Liver (tissue), 9 donors: ENCODE data around the gene SHROOM1. TPM values are rescaled to one million over a fixed set of nuclear protein-coding genes. Genes with fewer than 3 reads are reported as not detected.

Experiments used
- DNase-seq: peaks from one replicate; pipeline ENCODE4 v3.0.0-alpha.2; 2017; ENCODE audit warnings: low spot score
- H3K27ac ChIP-seq, 2 donors: one replicate each; pipeline ENCODE4 v1.7.0; 2013; ENCODE audit warnings: inconsistent platforms in 2 of 2, low read length in 2 of 2, control low read depth in 1 of 2, low read depth in 1 of 2, mild to moderate bottlenecking in 1 of 2
- H3K27me3 ChIP-seq, 4 donors: one replicate each; pipeline versions ENCODE4 v1.6.1 to v1.7.0; 2013; ENCODE audit warnings: low read length in 3 of 4, inconsistent platforms in 1 of 4, mild to moderate bottlenecking in 1 of 4, moderate library complexity in 1 of 4; ENCODE audit not compliant: control insufficient read depth in 4 of 4, insufficient read depth in 4 of 4
- H3K36me3 ChIP-seq, 4 donors: one replicate each; pipeline versions ENCODE4 v1.6.1 to v1.7.0; 2013; ENCODE audit warnings: low read length in 3 of 4, mild to moderate bottlenecking in 3 of 4, low read depth in 1 of 4, moderate library complexity in 1 of 4; ENCODE audit not compliant: control insufficient read depth in 4 of 4, insufficient read depth in 3 of 4
- H3K4me1 ChIP-seq, 4 donors: one replicate each; pipeline versions ENCODE4 v1.6.1 to v1.7.0; 2013; ENCODE audit warnings: low read length in 3 of 4, mild to moderate bottlenecking in 3 of 4, moderate library complexity in 1 of 4; ENCODE audit not compliant: control insufficient read depth in 4 of 4, insufficient read depth in 4 of 4
- H3K4me3 ChIP-seq, 3 donors: one replicate each; pipeline versions ENCODE4 v1.6.1 to v1.7.0; 2013; ENCODE audit warnings: low read length in 3 of 3, control low read depth in 1 of 3, low read depth in 1 of 3, mild to moderate bottlenecking in 1 of 3
- H3K9ac ChIP-seq, 2 donors: one replicate each; pipeline ENCODE4 v1.7.0; 2013; ENCODE audit warnings: low read length in 2 of 2, mild to moderate bottlenecking in 2 of 2, moderate library complexity in 2 of 2, control low read depth in 1 of 2, low read depth in 1 of 2
- H3K9me3 ChIP-seq, 4 donors: one replicate each; pipeline versions ENCODE4 v1.6.1 to v1.7.0; 2013; ENCODE audit warnings: low read length in 3 of 4; ENCODE audit not compliant: control insufficient read depth in 4 of 4
- ATF3 ChIP-seq: IDR thresholded peaks from 2 replicates; pipeline ENCODE4 v1.6.1; 2016; ENCODE audit warnings: antibody characterized with exemption
- CTCF ChIP-seq: fragments of 150-350 bp; IDR thresholded peaks from 2 replicates; pipeline ENCODE4 v1.5.1; 2017; ENCODE audit warnings: improper control_type of control experiment, low read depth, low read length; ENCODE audit not compliant: missing input control
- EGR1 ChIP-seq, 2 donors: IDR thresholded peaks; 2 replicates each; pipeline ENCODE4 v1.6.1; 2016 to 2018; ENCODE audit warnings: antibody characterized with exemption in 2 of 2, low read depth in 2 of 2
- FOXA1 ChIP-seq: IDR thresholded peaks from 2 replicates; pipeline ENCODE4 v1.6.1; 2016; ENCODE audit warnings: antibody characterized with exemption
- FOXA2 ChIP-seq: IDR thresholded peaks from 2 replicates; pipeline ENCODE4 v1.6.1; 2016; ENCODE audit warnings: antibody characterized with exemption
- GABPA ChIP-seq, 2 donors: IDR thresholded peaks in 1 of 2; conservative IDR thresholded peaks in 1 of 2; 2 replicates each; pipeline ENCODE4 v1.6.1; 2016; ENCODE audit warnings: antibody characterized with exemption in 2 of 2, mild to moderate bottlenecking in 1 of 2, moderate library complexity in 1 of 2
- HNF4A ChIP-seq, 2 donors: conservative IDR thresholded peaks; 2 replicates each; pipeline ENCODE4 v1.6.1; 2016; ENCODE audit warnings: antibody characterized with exemption in 2 of 2, mild to moderate bottlenecking in 2 of 2
- HNF4G ChIP-seq: IDR thresholded peaks from 2 replicates; pipeline ENCODE4 v1.6.1; 2016; ENCODE audit warnings: antibody characterized with exemption
- JUND ChIP-seq, 2 donors: IDR thresholded peaks; 2 replicates each; pipeline ENCODE4 v1.6.1; 2016; ENCODE audit warnings: antibody characterized with exemption in 2 of 2
- MAX ChIP-seq: IDR thresholded peaks from 2 replicates; pipeline ENCODE4 v1.6.1; 2016; ENCODE audit warnings: antibody characterized with exemption
- NR2F2 ChIP-seq: IDR thresholded peaks from 2 replicates; pipeline ENCODE4 v1.6.1; 2016; ENCODE audit warnings: antibody characterized with exemption
- RAD21 ChIP-seq, 2 donors: IDR thresholded peaks; 2 replicates each; pipeline ENCODE4 v1.6.1; 2016; ENCODE audit warnings: antibody characterized with exemption in 2 of 2, mild to moderate bottlenecking in 2 of 2
- REST ChIP-seq: IDR thresholded peaks from 2 replicates; pipeline ENCODE4 v1.6.1; 2016; ENCODE audit warnings: antibody characterized with exemption, mild to moderate bottlenecking
- RXRA ChIP-seq, 2 donors: IDR thresholded peaks; 2 replicates each; pipeline ENCODE4 v1.6.1; 2017 to 2018; ENCODE audit warnings: antibody characterized with exemption in 2 of 2, mild to moderate bottlenecking in 1 of 2
- SP1 ChIP-seq: IDR thresholded peaks from 2 replicates; pipeline ENCODE4 v1.6.1; 2018; ENCODE audit warnings: antibody characterized with exemption, mild to moderate bottlenecking
- TAF1 ChIP-seq: conservative IDR thresholded peaks from 2 replicates; pipeline ENCODE4 v1.6.1; 2016; ENCODE audit warnings: antibody characterized with exemption, mild to moderate bottlenecking
- YY1 ChIP-seq: IDR thresholded peaks from 2 replicates; pipeline ENCODE4 v1.6.1; 2016; ENCODE audit warnings: antibody characterized with exemption, mild to moderate bottlenecking
- ZBTB33 ChIP-seq: IDR thresholded peaks from 2 replicates; pipeline ENCODE4 v1.6.1; 2016; ENCODE audit warnings: antibody characterized with exemption
- WGBS: extraction: QIAGEN DNeasy Blood & Tissue Kit; methylation state at CpG from one replicate; pipeline ENCODE4 v1.1.7; 2013; 5-methylcytosine and 5-hydroxymethylcytosine counted together
- polyA plus RNA-seq, 2 donors: library from polyadenylated mRNA; stranded (reverse) in 1 of 2; unstranded in 1 of 2; fragments of 200-250 nt in 1 of 2; fragments of >200 nt in 1 of 2; fragmentation: Nextera tagmentation in 1 of 2; extraction: Ambion mirVana in 1 of 2; gene quantifications; one replicate each; pipeline versions ENCODE4 v1.2.1 to v1.2.3, GENCODE V29; 2013 to 2015
- total RNA-seq, 2 donors: library from RNA; depleted of rRNA; stranded (reverse); fragments of >200 nt; gene quantifications; one replicate each; pipeline ENCODE4 v1.2.3, GENCODE V29; 2014
- donor health status: healthy.
- donor health status: healthy.
- donor health status: healthy.
- donor health status: healthy.
- donor health status: healthy.

The SHROOM1 gene
- total and polyA plus RNA-seq, 4 donors: 6.1 to 28.5 (median 18.3) TPM

GRCh38 chr5:132836852-132837251, 6.4 kb upstream of the SHROOM1 start:
- TF ChIP-seq FOXA1: no peak
- TF ChIP-seq RAD21 (IDR thresholded peaks at IDR 0.05): no peak
- no peak for TF ChIP-seq CTCF
- no peak for TF ChIP-seq ATF3
- no peak for TF ChIP-seq EGR1 (IDR thresholded peaks at IDR 0.05; ENCODE audit: low read depth in 2 of 2)
- no peak for TF ChIP-seq NR2F2
- TF ChIP-seq GABPA (IDR thresholded peaks at IDR 0.05 in 1 of 2, conservative IDR thresholded peaks at IDR 0.05 in 1 of 2): no peak
- TF ChIP-seq HNF4A (conservative IDR thresholded peaks at IDR 0.05): no peak
- TF ChIP-seq FOXA2: no peak
- H3K9me3 ChIP-seq: no peaks in the 10 kb centered on the region
- no peaks in the 10 kb centered on the region for H3K27me3 ChIP-seq
- H3K27ac ChIP-seq: peak overlapping the region; percentile 91 to 98
- H3K4me3 ChIP-seq: no peak overlapping the region
- peak overlapping the region in 1 of 2 donors; percentile 45 for H3K9ac ChIP-seq
- DNase-seq: no peak
- H3K4me1 ChIP-seq: peaks cover 6 to 42% (median 15%) of the 10 kb centered on the region in 4 donors
- 66% methylated on average over 1 of the region's 1 CpG for WGBS
- no peaks in the 10 kb centered on the region for H3K36me3 ChIP-seq

GRCh38 chr5:132834057-132834456, 3.6 kb upstream of the SHROOM1 start:
- 99% methylated on average over 3 of the region's 3 CpGs for WGBS
- H3K27ac ChIP-seq: no peak overlapping the region
- H3K4me1 ChIP-seq: peaks cover 2 to 32% (median 9%) of the 10 kb centered on the region in 4 donors
- no peaks in the 10 kb centered on the region for H3K36me3 ChIP-seq
- H3K9ac ChIP-seq: no peak overlapping the region
- no peaks in the 10 kb centered on the region for H3K9me3 ChIP-seq
- DNase-seq: no peak
- H3K27me3 ChIP-seq: no peaks in the 10 kb centered on the region
- TF ChIP-seq RAD21 (IDR thresholded peaks at IDR 0.05) (no peak), FOXA1 (no peak), REST (no peak), JUND (IDR thresholded peaks at IDR 0.05) (no peak), SP1 (no peak), TAF1 (no peak), NR2F2 (no peak), FOXA2 (no peak), EGR1 (IDR thresholded peaks at IDR 0.05; ENCODE audit: low read depth in 2 of 2) (no peak), MAX (no peak), HNF4A (conservative IDR thresholded peaks at IDR 0.05) (no peak), RXRA (IDR thresholded peaks at IDR 0.05) (no peak), GABPA (IDR thresholded peaks at IDR 0.05 in 1 of 2, conservative IDR thresholded peaks at IDR 0.05 in 1 of 2) (no peak), ZBTB33 (no peak), HNF4G (no peak), ATF3 (no peak), YY1 (no peak)
- no peak overlapping the region for H3K4me3 ChIP-seq
